GM12801 (cell line): ENCODE measurements around the gene KIFC1.

Source experiments
- CTCF ChIP-seq: IDR thresholded peaks from one replicate; pipeline ENCODE4 v1.5.1; 2011; ENCODE audit warnings: control low read depth; ENCODE audit not compliant: insufficient read length; ENCODE audit errors: extremely low read depth

Gene KIFC1

DNA sequence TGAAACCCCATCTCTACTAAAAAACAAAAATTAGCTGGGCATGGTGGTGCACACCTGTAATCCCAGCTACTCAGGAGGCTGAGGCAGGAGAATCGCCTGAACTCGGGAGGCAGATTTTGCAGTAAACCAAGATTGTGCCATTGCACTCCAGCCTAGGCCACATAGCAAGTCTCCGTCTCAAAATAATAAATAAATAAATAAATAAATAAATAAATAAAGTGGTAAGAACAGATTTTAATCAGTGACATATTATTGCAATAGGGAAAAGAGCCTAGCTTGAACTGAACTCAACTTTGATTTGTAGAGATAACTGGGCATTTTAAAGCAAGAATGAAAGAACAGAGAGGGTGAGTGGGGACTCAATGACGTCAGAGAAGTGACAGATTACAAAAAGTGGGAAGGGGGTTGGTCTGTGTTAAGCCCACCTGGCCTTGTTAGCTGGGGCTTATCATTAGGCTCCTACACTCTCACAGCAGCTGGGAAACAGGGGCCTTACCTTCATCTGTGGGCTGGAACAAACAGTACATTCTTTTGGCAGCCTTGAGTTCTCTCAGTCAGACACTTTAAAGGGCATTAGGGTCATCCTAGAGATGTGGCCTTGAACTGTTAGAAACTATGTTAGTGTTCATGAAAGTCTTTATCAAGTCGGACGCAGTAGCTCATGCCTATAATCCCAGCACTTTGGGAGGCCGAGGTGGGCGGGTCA, 24.5 kb upstream of the KIFC1 start:
- TF ChIP-seq CTCF = no peak

DNA sequence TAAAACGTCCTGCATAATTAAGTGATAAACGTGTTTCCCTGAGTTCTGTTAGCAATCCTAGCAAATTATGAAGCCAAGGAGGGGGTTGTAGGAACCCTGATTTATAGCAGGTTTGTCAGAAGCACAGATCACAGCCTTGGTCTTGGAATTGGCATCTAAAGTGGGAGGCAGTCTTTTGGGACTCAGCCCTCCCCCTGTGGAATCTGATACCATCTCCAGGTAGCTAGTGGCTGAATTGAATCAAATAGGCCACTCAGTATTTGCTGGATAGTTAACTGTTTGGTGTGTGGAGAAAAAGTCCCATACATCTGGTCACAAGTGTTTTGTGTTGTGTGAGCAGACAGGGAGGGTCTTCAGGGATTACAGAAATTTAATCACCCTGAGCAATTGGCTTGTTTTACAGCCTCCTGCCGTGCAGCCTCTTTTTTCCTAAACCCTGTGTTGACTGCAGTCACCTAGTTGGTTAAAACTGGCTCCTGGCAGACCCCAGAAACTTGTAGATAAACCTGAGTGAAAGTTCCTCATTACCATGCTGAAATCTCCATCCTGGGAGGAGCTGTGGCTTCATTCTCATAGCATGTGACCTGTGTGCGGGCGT, 19.0 kb upstream of the KIFC1 start:
- TF ChIP-seq CTCF = no peak

DNA sequence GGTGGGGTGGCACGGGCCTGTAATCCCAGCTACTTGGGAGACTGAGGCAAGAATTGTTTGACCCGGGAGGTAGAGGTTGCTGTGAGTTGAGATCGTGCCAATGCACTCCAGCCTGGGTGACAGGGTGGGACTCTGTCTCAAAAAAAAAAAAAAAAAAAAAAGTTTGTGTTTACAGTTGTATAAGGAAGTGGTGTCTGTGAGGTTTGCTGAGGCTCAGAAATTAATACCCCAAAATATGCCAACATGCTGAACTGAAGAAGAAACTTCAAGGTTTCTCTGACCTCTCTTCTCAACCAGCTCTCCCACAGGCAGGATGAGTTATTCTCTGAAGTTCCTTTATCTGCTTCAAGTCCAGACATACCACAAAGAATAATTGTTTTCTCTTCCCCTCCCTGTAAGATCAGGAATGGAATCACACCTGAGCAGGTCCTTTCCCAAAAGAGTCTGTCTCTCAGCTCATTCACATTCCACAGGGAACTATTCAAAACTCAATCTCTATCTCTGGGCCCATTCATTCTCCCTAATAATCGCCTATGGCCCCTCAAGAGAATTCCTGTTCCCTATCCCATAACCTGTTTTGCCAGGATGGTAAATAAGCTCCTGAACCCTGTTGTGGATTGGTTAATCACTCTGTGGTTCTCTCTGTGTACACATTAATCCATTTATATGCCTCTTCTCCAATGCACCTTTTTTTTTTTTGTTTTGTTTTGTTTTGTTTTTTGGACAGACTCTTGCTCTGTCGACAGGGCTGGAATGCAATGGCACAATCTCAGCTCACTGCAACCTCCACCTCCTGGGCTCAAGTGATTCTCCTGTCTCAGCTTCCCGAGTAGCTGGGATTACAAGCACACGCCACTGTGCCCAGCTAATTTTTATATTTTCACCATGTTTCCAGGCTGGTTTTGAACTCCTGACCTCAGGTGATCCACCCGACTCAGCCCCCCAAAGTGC, 17.4 kb upstream of the KIFC1 start:
- TF ChIP-seq CTCF = no peak

GRCh38 chr6:33375143-33375671, 16.4 kb upstream of the KIFC1 start:
- no peak for TF ChIP-seq CTCF

DNA sequence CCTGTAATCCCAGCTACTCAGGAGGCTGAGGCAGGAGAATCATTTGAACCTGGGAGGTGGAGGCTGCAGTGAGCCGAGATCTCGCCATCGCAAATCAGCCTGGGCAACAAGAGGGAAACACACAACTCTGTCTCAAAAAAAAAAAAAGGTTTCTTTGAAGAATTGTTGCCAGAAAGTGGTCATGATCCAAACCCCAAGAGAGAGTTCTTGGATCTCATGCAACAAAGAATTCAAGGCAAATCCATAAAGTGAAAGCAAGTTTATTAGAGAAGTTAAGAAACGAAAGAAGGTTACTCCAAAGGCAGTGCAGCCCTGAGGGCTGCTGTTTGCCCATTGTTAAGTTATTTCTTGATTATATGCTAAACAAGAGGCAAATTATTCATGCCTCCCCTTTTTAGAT, 14.5 kb upstream of the KIFC1 start:
- TF ChIP-seq CTCF = no peak

- no peak for TF ChIP-seq CTCF
Measured at GRCh38 chr6:33380272-33380981, 11.2 kb upstream of the KIFC1 start.
